HepG2 (cell line): ENCODE measurements around the gene C2CD4A. TPM values are rescaled to one million over a fixed set of nuclear protein-coding genes. Genes with fewer than 3 reads are reported as not detected.
A peak's percentile ranks its signal among the peaks of the same experiment; 100 is the strongest.

Source experiments
- ARID2 ChIP-seq: sonication (generic); formaldehyde crosslinking; IDR thresholded peaks from 2 replicates; pipeline ENCODE4 v1.8.1; 2022; ENCODE audit warnings: mild to moderate bottlenecking, missing genetic modification reagents, borderline replicate concordance
- ARID5B ChIP-seq: IDR thresholded peaks from 2 replicates; pipeline ENCODE4 v1.4.0; 2020; ENCODE audit warnings: mild to moderate bottlenecking, missing genetic modification reagents
- EED ChIP-seq: sonication (generic); formaldehyde crosslinking; IDR thresholded peaks from 2 replicates; pipeline ENCODE4 v1.5.0; 2020; ENCODE audit warnings: mild to moderate bottlenecking, missing genetic modification reagents
- ELF4 ChIP-seq: sonication (generic); formaldehyde crosslinking; IDR thresholded peaks from 2 replicates; pipeline ENCODE4 v1.5.0; 2020; ENCODE audit warnings: missing genetic modification reagents, mild to moderate bottlenecking, moderate library complexity, borderline replicate concordance
- GTF3A ChIP-seq: sonication (generic); formaldehyde crosslinking; conservative IDR thresholded peaks from 2 replicates; pipeline ENCODE4 v1.4.0; 2020; ENCODE audit warnings: mild to moderate bottlenecking, missing genetic modification reagents
- HOXA7 ChIP-seq: sonication (generic); formaldehyde crosslinking; IDR thresholded peaks from 2 replicates; pipeline ENCODE4 v1.8.1; 2022; ENCODE audit warnings: mild to moderate bottlenecking, missing genetic modification reagents, moderate library complexity
- KLF11 ChIP-seq: IDR thresholded peaks from 2 replicates; pipeline ENCODE4 v1.6.1; 2016; ENCODE audit warnings: missing compliant biosample characterization
- KMT2A ChIP-seq: sonication (generic); formaldehyde crosslinking; IDR thresholded peaks from 2 replicates; pipeline ENCODE4 v1.4.0; 2020; ENCODE audit warnings: missing genetic modification reagents
- MAFK ChIP-seq, 2 experiments: IDR thresholded peaks in 1 of 2; conservative IDR thresholded peaks in 1 of 2; 2 replicates each; pipeline ENCODE4 v1.6.1; 2011; ENCODE audit warnings: improper control_type of control experiment in 2 of 2, low read length in 2 of 2
- MEF2D ChIP-seq: sonication (generic); formaldehyde crosslinking; IDR thresholded peaks from 2 replicates; pipeline ENCODE4 v1.5.1; 2020; ENCODE audit warnings: mild to moderate bottlenecking, missing genetic modification reagents
- NR2F1 ChIP-seq, 2 experiments: fragments of 450-650 bp in 1 of 2; formaldehyde crosslinking in 1 of 2; IDR thresholded peaks; 2 replicates each; pipeline versions ENCODE4 v1.5.0 to v1.6.1; 2016 to 2020; ENCODE audit warnings: mild to moderate bottlenecking in 1 of 2, missing compliant biosample characterization in 1 of 2, missing genetic modification reagents in 1 of 2, moderate library complexity in 1 of 2
- RXRA ChIP-seq: sonication (generic); formaldehyde crosslinking; IDR thresholded peaks from 2 replicates; pipeline ENCODE4 v1.5.1; 2020; ENCODE audit warnings: missing genetic modification reagents
- SNAI1 ChIP-seq: sonication (generic); formaldehyde crosslinking; IDR thresholded peaks from 2 replicates; pipeline ENCODE4 v1.5.0; 2020; ENCODE audit warnings: mild to moderate bottlenecking, missing genetic modification reagents, borderline replicate concordance
- TBL1XR1 ChIP-seq: fragments of 150-350 bp; IDR thresholded peaks from 2 replicates; pipeline ENCODE4 v1.6.1; 2014; ENCODE audit warnings: borderline replicate concordance, low read length; ENCODE audit not compliant: partially characterized antibody
- TEF ChIP-seq: sonication (generic); formaldehyde crosslinking; IDR thresholded peaks from 2 replicates; pipeline ENCODE4 v1.5.0; 2020; ENCODE audit warnings: missing genetic modification reagents
- TOPORS ChIP-seq: sonication (generic); formaldehyde crosslinking; IDR thresholded peaks from 2 replicates; pipeline ENCODE4 v1.8.0; 2023; ENCODE audit warnings: mild to moderate bottlenecking, missing genetic modification reagents
- TP53 ChIP-seq: sonication (generic); formaldehyde crosslinking; conservative IDR thresholded peaks from 2 replicates; pipeline ENCODE4 v1.4.0; 2020; ENCODE audit warnings: missing genetic modification reagents
- ZBTB3 ChIP-seq: sonication (generic); formaldehyde crosslinking; IDR thresholded peaks from 2 replicates; pipeline ENCODE4 v1.4.0; 2020; ENCODE audit warnings: low read depth, mild to moderate bottlenecking, moderate library complexity, missing genetic modification reagents, borderline replicate concordance
- ZBTB38 ChIP-seq: sonication (generic); formaldehyde crosslinking; IDR thresholded peaks from 2 replicates; pipeline ENCODE4 v1.5.1; 2020; ENCODE audit warnings: mild to moderate bottlenecking, missing genetic modification reagents
- ZNF543 ChIP-seq: sonication (generic); formaldehyde crosslinking; IDR thresholded peaks from 2 replicates; pipeline ENCODE4 v1.4.0; 2020; ENCODE audit warnings: mild to moderate bottlenecking, missing genetic modification reagents
- ZNF550 ChIP-seq: sonication (generic); formaldehyde crosslinking; IDR thresholded peaks from 2 replicates; pipeline ENCODE4 v1.4.0; 2020; ENCODE audit warnings: mild to moderate bottlenecking, missing genetic modification reagents, borderline replicate concordance
- ZNF619 ChIP-seq: sonication (generic); formaldehyde crosslinking; IDR thresholded peaks from 2 replicates; pipeline ENCODE4 v1.4.0; 2020; ENCODE audit warnings: mild to moderate bottlenecking, missing genetic modification reagents
- ZNF772 ChIP-seq: sonication (generic); formaldehyde crosslinking; IDR thresholded peaks from 2 replicates; pipeline ENCODE4 v1.5.0; 2020; ENCODE audit warnings: mild to moderate bottlenecking, missing genetic modification reagents
- polyA plus RNA-seq, 8 experiments: library from polyadenylated mRNA; depleted of rRNA in 3 of 8; stranded (reverse) in 7 of 8; unstranded in 1 of 8; fragments of >200 nt; fragmentation: Illumina TruSeq in 4 of 8; extraction: Trizol in 4 of 8; gene quantifications; 2 replicates each; pipeline versions ENCODE4 v1.2.1 to v1.2.3, GENCODE V29; 2011 to 2016; ENCODE audit warnings: low read depth in 4 of 8, missing spikeins in 1 of 8, mixed read lengths in 1 of 8; ENCODE audit not compliant: insufficient read depth in 1 of 8
- total RNA-seq, 5 experiments: library from RNA; depleted of rRNA; stranded (reverse); fragments of >200 nt; fragmentation: Illumina TruSeq; extraction: Trizol; gene quantifications; 2 replicates each; pipeline ENCODE4 v1.2.3, GENCODE V29; 2016; ENCODE audit warnings: low read depth in 1 of 5
- TF ChIP-seq, protein P1 (sequence below): sonication (generic); formaldehyde crosslinking; IDR thresholded peaks from 2 replicates; pipeline ENCODE4 v1.4.0; 2020; ENCODE audit warnings: missing genetic modification reagents, borderline replicate concordance
- TF ChIP-seq, protein P2 (sequence below): sonication (generic); formaldehyde crosslinking; IDR thresholded peaks from 2 replicates; pipeline ENCODE4 v1.5.1; 2020; ENCODE audit warnings: mild to moderate bottlenecking, moderate library complexity, missing genetic modification reagents

Gene C2CD4A
- total and polyA plus RNA-seq, 2 of the 13 experiments (the other 11 are each of a cell fraction or from before 2014, with no cell fraction given): 0.20 TPM; not detected in 1

- TF ChIP-seq ZNF619 (CRISPR knock-in tag): no peak
- no peak for TF ChIP-seq GTF3A (CRISPR knock-in tag)
- TF ChIP-seq ARID2 (CRISPR knock-in tag): no peak
- TF ChIP-seq KMT2A: peak; percentile 37; the same call in 1 of the 2 replicates
- TF ChIP-seq TEF (CRISPR knock-in tag): no peak
- 0 out of 2 replicates have a peak, but pooled peaks have one; percentile 3 for TF ChIP-seq ZNF772
- no peak for TF ChIP-seq ZNF550 (CRISPR knock-in tag)
- TF ChIP-seq, protein P1, sequence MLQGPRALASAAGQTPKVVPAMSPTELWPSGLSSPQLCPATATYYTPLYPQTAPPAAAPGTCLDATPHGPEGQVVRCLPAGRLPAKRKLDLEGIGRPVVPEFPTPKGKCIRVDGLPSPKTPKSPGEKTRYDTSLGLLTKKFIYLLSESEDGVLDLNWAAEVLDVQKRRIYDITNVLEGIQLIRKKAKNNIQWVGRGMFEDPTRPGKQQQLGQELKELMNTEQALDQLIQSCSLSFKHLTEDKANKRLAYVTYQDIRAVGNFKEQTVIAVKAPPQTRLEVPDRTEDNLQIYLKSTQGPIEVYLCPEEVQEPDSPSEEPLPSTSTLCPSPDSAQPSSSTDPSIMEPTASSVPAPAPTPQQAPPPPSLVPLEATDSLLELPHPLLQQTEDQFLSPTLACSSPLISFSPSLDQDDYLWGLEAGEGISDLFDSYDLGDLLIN (CRISPR knock-in tag): no peak
- TF ChIP-seq HOXA7 (CRISPR knock-in tag): no peak
- TF ChIP-seq, protein P2, sequence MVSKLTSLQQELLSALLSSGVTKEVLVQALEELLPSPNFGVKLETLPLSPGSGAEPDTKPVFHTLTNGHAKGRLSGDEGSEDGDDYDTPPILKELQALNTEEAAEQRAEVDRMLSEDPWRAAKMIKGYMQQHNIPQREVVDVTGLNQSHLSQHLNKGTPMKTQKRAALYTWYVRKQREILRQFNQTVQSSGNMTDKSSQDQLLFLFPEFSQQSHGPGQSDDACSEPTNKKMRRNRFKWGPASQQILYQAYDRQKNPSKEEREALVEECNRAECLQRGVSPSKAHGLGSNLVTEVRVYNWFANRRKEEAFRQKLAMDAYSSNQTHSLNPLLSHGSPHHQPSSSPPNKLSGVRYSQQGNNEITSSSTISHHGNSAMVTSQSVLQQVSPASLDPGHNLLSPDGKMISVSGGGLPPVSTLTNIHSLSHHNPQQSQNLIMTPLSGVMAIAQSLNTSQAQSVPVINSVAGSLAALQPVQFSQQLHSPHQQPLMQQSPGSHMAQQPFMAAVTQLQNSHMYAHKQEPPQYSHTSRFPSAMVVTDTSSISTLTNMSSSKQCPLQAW (CRISPR knock-in tag): no peak
- TF ChIP-seq ZBTB3 (CRISPR knock-in tag): no peak
- no peak for TF ChIP-seq ZBTB38
- no peak for TF ChIP-seq ARID5B (CRISPR knock-in tag)
- no peak for TF ChIP-seq MEF2D
- TF ChIP-seq RXRA (CRISPR knock-in tag): no peak
- TF ChIP-seq SNAI1: 0 out of 2 replicates have a peak, but pooled peaks have one; percentile 22
- TF ChIP-seq TBL1XR1: peak; percentile 25
- no peak for TF ChIP-seq ZNF543
- TF ChIP-seq KLF11 (CRISPR knock-in tag): no peak
- no peak for TF ChIP-seq MAFK (conservative IDR thresholded peaks at IDR 0.05 in 1 of 2, IDR thresholded peaks at IDR 0.05 in 1 of 2; ENCODE audit: low read length in 2 of 2)
- no peak; the same call in 1 of the 2 replicates for TF ChIP-seq EED
- TF ChIP-seq TP53 (CRISPR knock-in tag): no peak
- TF ChIP-seq TOPORS: no peak
- no peak for TF ChIP-seq NR2F1 (CRISPR knock-in tag; IDR thresholded peaks at IDR 0.05)
- peak; percentile 67; the same call in 1 of the 2 replicates for TF ChIP-seq ELF4 (CRISPR knock-in tag)
Measured at GRCh38 chr15:62059816-62060112, 7.0 kb upstream of the C2CD4A start (continued).
